ENCODE measurements around the gene PRKAR1B.
"Not testable (repeated sequence)": the region's sequence is repeated elsewhere in the genome, so short reads cannot be mapped to it uniquely, and the experiment has no call there.

The PRKAR1B gene

DNA sequence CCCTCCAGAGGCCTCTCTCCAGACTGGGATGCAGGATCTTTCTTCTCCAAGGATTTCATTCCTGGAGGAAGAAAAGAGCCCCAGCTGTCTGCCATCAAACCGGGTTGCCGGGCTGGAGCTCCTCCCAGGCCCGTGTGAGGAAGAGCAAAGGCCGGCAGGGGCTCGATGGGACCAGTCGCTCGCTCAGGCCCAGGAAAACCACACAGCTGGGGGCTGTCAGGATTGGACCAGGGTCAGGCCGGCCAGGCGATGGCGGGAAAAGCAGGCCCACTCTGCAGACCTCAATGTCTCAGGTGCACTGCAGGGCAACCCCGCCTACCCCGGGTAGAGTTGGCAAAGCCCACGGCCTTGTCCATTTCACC is 98.7 kb downstream of the PRKAR1B start:
- TF ChIP-seq POLR2A (IDR thresholded peaks at IDR 0.05; ENCODE audit: low read depth, low read length) = no peak
- DNase-seq (ENCODE audit: insufficient read length, low spot score) = no peak
- FAIRE-seq = no peak

DNA sequence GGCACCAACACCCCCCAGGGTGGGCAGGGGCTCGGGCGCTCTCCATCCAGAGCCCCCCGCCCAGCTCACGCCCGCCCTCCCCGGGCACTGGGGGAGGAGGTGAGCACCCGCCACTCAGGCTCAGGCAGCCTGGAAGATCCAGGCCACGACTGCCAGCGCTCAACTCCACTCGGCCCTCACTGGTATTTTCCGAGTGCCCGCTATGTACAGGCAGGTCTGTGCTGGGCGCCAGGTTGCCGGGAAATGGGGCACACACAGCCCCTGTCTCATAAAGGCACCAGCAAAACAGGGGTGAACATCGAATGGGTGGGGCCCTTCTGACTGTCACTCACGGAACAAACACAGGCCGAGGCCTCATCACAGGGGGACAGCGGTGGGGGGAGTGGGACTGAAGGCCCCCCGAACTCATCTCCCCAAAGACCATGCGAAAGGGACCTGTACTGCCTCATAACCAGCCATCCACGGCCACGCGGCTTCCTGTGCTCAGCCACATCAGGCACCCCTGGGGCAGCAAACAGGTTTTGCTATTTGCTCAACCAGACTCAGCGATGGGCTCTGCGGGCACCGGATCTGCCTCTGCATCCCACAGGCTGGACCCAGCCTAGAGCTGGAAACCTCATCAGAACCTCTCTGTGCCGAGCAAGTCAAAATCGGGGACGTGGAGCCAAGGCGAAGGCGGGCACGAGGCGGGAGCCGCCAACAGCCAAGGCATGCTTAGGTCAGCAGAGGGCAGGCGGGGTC is 99.2 kb downstream of the PRKAR1B start:
- FAIRE-seq (no peak), DNase-seq (ENCODE audit: insufficient read length, low spot score) (no peak)
- TF ChIP-seq POLR2A (IDR thresholded peaks at IDR 0.05; ENCODE audit: low read depth, low read length) = no peak

DNA sequence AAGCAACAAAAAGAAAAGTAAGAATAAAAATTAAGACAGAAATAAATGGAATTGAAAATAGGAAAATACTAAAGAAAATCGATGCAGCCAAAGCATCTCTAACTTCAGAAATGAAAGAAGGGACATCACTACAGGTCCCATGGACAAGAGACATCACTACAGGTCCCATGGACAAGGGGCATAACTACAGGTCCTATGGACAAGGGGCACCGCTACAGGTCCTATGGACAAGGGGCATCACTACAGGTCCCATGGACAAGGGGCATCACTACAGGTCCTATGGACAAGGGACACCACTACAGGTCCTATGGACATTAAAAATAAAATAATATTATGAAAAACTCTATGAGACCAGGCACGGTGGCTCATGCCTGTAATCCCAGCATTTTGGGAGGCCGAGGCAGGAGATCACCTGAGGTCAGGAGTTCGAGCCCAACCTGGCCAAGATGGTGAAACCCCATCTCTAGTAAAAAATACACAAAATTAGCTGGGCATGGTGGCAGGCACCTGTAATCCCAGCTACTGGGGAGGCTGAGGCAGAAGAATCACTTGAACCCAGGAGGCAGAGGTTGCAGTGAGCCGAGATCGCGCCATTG is 101.6 kb downstream of the PRKAR1B start:
- no peak for FAIRE-seq
- DNase-seq (ENCODE audit: insufficient read length, low spot score) = no peak
- TF ChIP-seq POLR2A (IDR thresholded peaks at IDR 0.05; ENCODE audit: low read depth, low read length) = no peak

DNA sequence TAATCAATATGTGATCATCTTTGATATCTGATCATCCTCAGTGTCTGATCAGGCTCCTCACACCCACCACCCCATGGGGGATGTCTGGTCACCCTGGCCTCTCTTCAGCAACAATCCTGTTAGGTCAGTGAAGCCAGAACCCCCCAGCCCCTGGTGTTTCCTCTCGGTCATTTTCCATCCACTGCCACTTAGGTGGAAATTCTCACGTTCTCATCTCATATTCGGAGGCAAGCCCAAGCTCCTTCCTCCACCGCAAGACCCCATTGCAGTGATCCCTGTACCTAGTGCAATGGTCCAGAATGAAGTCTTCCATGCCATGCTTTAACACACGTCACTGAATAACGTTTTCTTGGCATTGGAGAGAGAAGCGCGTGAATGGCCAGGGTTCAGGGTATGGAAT is 103.6 kb downstream of the PRKAR1B start:
- no peak for TF ChIP-seq POLR2A (IDR thresholded peaks at IDR 0.05; ENCODE audit: low read depth, low read length)
- DNase-seq (ENCODE audit: insufficient read length, low spot score) (no peak), FAIRE-seq (no peak)

DNA sequence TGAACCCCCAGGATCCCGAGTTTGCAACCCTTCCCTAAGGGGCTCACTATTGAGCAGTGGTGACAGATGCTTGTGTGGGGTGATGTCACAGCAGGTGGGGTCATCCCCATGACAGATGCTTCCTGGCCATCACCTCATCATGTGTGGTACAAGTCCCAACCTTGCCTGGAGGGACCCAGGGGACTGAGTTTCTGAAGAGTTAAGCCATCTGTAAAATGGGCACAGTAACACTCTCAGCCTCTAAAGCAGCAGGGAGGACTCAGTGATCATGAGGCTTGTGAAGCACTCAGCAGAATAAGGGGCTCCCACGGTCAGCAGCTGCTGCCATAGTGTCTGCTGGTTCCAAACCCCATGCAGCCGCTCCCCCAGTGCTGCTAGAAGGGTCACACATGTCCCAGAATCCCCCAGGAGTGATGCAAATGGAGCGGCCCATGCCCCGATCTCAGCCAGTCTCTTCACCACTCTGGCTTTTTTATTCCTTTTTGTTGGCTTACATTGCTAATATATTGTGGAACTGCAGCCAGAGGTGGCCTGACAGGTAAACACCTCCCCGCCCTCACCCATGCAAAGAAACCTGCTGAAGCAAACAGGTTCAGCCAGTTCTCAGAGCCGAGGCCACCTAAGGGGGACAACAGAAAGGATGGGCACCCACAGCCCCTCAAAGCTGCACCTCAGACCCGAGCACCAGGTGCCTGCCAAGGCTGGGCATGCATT is 105.4 kb downstream of the PRKAR1B start:
- DNase-seq (ENCODE audit: insufficient read length, low spot score) = no peak
- no peak for FAIRE-seq
- TF ChIP-seq POLR2A (IDR thresholded peaks at IDR 0.05; ENCODE audit: low read depth, low read length) = no peak

DNA sequence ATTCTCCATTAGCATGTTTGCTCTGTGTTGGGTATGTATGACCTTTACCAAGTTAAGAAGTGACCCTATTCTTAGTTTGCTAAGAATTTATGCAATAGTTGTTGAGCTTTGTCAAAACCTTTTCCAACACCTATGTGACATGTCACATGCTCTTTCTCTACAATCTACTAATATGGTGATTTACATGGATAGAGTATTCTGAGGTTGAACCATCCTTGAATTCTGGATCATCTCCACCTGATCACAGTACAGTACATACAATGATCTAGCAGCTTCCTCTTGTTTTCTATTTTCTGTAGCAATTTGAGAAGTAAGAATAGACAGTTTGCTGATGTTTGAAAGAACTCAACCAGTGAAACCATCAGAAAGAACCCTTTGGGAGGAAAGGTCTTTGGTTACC is 106.2 kb downstream of the PRKAR1B start:
- DNase-seq (ENCODE audit: insufficient read length, low spot score) (no peak), FAIRE-seq (no peak)
- no peak for TF ChIP-seq POLR2A (IDR thresholded peaks at IDR 0.05; ENCODE audit: low read depth, low read length)

DNA sequence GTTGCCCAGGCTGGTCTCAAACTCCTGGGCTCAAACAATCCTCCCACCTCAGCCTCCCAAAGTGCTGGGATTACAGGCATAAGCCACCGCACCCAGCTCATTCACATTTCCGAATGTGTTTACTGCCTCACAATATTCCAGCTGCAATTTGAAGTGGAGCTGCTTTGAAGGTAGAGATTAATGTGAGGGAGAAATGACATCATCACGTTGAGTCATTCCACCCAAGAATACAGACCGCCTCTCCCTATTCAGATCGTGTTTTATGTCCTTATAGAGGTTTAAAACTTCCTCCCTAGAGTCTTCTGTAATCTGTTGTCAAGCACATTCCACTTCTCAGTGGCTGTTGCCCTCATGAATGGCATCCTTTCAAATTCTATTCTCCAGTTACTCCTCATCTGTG is 107.0 kb downstream of the PRKAR1B start:
- peak; percentile 38 for FAIRE-seq
- no peak for TF ChIP-seq POLR2A (IDR thresholded peaks at IDR 0.05; ENCODE audit: low read depth, low read length)
- DNase-seq (ENCODE audit: insufficient read length, low spot score) = peak; percentile 98

DNA sequence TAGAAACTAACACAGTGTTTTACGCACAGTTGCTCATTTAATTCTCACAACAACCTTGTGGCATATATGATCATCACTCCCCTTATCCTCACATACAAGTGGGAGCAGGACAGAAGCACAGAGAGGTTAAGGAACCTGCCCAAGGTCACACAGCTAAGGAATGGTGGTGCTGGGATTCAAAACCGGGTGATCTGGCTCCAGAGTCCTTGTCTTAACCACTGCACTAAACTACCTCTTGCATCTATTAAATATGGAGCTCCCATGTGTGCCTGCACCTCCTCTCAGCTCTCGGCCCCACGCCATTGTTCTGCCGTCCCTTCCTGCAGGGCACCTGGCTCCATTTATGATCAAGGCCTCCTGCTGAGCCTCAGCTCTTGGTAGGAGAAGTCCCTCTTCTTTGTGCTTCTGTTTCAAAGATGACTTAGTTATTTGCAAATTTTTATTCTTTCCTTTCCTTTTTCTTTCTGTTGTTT is 107.7 kb downstream of the PRKAR1B start:
- no peak for TF ChIP-seq POLR2A (IDR thresholded peaks at IDR 0.05; ENCODE audit: low read depth, low read length)
- DNase-seq (ENCODE audit: insufficient read length, low spot score) (no peak), FAIRE-seq (no peak)

DNA sequence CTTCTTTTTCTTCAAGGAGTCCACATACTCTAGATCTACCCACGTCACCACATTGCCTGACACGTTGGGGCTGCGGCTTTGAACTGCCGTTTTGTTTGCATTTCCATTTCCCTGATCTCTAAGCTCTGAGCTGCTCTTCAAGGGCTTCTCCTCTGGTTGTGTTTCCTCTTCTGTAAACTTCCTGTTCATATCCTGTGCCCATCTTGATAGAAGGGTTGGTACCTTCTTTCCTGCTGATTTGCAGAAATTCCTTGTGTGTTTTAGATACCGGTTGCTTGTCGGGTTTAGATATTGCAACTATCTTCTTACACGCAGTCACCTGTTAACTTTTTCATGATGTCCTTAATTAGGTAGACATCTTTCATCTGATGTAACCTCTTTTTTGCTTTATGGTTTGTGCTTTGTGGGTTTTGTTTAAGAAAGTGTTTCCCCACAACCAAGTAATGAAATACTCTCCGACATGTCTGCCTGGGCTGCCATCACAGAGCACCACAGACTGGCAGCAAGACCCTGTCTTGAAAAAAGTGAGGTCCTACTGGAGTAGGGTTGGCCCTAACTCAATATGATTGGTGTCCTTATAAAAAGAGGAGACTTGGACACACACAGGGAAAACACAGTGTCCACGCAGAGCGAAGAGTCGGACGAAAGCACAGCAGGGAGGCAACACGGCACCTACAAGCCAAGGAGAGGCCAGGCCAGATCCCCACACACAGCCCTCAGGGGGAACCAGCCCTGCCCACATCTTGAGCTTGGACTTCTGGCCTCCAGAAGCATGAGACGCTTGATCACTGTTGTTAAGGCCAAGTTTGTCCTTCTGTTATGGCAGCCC is 108.3 kb downstream of the PRKAR1B start:
- DNase-seq (ENCODE audit: insufficient read length, low spot score) = no peak
- TF ChIP-seq POLR2A (IDR thresholded peaks at IDR 0.05; ENCODE audit: low read depth, low read length) = no peak
- FAIRE-seq = no peak

DNA sequence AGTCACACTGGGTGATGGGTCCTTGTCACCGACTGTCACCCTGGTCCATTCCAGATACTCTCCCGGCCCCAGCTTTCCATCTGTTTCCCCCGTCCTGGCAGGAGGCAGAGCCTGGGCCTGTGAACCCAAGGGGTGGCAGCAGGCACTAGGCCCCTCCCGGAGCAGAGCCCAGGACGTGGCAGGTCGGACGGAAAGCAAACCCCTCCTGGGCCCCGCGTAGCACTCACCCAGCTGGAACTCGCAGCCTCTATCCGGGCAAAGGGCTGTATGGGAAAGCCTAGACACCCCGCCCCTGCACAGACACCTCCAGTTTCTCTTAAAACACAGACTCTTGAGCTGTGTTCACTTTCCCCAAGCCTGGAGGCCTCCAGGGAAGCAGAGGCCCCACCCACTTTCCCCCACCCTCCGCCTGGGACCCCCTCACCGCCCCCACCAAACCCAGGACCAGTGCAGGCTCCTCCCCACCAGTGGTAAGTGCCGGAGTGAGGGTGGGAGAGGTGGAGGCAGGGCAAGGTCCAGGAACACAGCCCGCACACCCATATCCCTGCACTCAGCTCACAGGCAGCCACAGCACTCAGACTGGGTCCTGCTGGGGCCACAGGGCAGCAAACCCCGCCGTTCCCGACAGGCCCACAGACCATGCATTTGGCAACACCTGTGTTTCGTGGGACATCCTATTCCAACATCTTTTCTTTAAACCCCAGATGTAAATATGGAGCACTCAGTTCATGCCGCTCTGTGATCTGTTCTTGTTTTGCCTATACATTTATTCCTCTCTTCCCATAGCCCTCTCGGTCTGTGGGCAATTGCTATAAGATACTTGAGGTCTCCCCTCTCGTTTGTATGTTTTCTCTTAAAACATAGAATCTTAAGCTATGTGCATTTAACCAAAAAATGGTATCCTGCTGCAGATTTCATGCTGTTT is 109.2 kb downstream of the PRKAR1B start:
- no peak for TF ChIP-seq POLR2A (IDR thresholded peaks at IDR 0.05; ENCODE audit: low read depth, low read length)
- FAIRE-seq = no peak
- no peak for DNase-seq (ENCODE audit: insufficient read length, low spot score)

DNA sequence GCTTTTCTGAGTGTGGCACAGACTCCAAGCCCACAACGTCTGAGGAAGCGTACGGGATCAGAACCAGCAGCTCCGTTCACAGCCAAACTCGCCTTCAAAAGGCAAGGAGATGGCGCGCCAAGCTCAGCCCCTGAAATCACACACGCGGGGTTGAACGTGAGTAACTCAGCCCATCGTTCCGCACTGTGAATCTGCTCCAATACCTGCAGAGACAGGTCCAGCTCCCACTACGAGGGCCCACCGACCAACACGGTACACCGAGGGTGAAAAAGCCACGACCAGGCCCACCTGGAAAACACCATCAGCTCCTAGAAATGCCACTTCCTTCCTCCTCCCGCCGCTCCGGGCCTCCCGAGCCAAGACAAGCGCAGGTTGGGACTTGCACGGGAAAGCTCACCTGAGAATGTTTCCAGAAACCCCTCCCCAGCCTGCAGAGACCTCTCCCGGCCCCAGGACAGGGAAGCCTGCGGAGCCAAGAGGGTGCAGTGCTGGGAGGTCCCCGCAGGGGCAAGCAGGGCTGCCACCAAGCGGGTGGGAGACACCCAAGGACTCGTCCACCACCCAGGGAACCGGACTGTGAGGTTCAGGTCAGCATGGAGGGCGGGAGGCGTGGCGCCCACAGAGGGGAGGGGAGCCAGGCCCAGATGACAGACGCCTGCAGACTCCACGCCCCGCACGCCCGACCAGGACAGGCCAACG is 113.5 kb downstream of the PRKAR1B start:
- TF ChIP-seq POLR2A (IDR thresholded peaks at IDR 0.05; ENCODE audit: low read depth, low read length) = no peak
- DNase-seq (ENCODE audit: insufficient read length, low spot score) (no peak), FAIRE-seq (no peak)

DNA sequence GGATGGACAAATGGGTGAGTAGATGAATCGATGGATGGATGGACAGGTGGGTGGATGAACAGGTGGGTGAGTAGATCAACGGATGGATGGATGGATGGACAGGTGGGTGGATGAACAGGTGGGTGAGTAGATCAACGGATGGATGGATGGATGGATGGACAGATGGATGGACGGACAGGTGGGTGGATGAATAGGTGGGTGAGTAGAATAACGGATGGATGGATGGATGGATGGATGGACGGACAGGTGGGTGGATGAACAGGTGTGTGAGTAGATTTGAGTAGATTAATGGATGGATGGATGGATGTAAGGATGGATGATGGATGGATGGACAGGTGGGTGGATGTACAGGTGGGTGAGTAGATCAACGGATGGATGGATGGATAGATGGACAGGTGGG is 115.2 kb downstream of the PRKAR1B start:
- not testable (repeated sequence) for DNase-seq (ENCODE audit: insufficient read length, low spot score)

More for the DNA sequence above, 115.2 kb downstream of the PRKAR1B start:
- FAIRE-seq = not testable (repeated sequence)

Measured in H54 (cell line).